Thymus (tissue), 11 donors: ENCODE results near the gene EPN1. TPM values are rescaled to one million over a fixed set of nuclear protein-coding genes. Genes with fewer than 3 reads are reported as not detected.

Experiments used
- DNase-seq, 9 donors: peaks; one replicate each; pipeline ENCODE4 v3.0.0-alpha.2; 2013; ENCODE audit warnings: low spot score in 9 of 9, low read depth in 6 of 9, missing footprints in 1 of 9
- H3K27ac ChIP-seq, 2 donors: one replicate each; pipeline ENCODE4 v1.5.1; 2013; ENCODE audit warnings: control low read depth in 1 of 2, low read depth in 1 of 2, low read length in 1 of 2, mild to moderate bottlenecking in 1 of 2, moderate library complexity in 1 of 2
- H3K27me3 ChIP-seq, 2 donors: one replicate each; pipeline ENCODE4 v1.5.1; 2013; ENCODE audit warnings: low read length in 1 of 2; ENCODE audit not compliant: control insufficient read depth in 2 of 2, insufficient read depth in 1 of 2
- H3K36me3 ChIP-seq, 2 donors: one replicate each; pipeline ENCODE4 v1.5.1; 2013; ENCODE audit warnings: low read length in 1 of 2, mild to moderate bottlenecking in 1 of 2, moderate library complexity in 1 of 2; ENCODE audit not compliant: control insufficient read depth in 2 of 2, insufficient read depth in 2 of 2
- H3K4me1 ChIP-seq, 2 donors: one replicate each; pipeline ENCODE4 v1.5.1; 2013; ENCODE audit warnings: low read length in 2 of 2; ENCODE audit not compliant: control insufficient read depth in 2 of 2, insufficient read depth in 2 of 2
- H3K4me3 ChIP-seq, 2 donors: one replicate each; pipeline ENCODE4 v1.5.1; 2013; ENCODE audit warnings: low read length in 2 of 2, control low read depth in 1 of 2, mild to moderate bottlenecking in 1 of 2
- H3K9me3 ChIP-seq, 2 donors: one replicate each; pipeline ENCODE4 v1.5.1; 2013; ENCODE audit warnings: low read length in 1 of 2, mild to moderate bottlenecking in 1 of 2; ENCODE audit not compliant: control insufficient read depth in 2 of 2, insufficient read depth in 1 of 2
- WGBS: extraction: QIAGEN DNeasy Blood & Tissue Kit; methylation state at CpG from one replicate; pipeline ENCODE4 v1.1.7; 2013; 5-methylcytosine and 5-hydroxymethylcytosine counted together
- polyA plus RNA-seq: library from polyadenylated mRNA; stranded (reverse); fragments of 200-250 nt; gene quantifications from one replicate; pipeline ENCODE4 v1.2.3, GENCODE V29; 2013
- total RNA-seq: library from RNA; stranded (reverse); fragments of 120-200 nt; gene quantifications from one replicate; pipeline ENCODE4 v1.2.4, GENCODE V29; 2013
- donor health status: healthy.

EPN1 gene
- total and polyA plus RNA-seq, 2 donors: 9.9 to 34.6 TPM

DNA sequence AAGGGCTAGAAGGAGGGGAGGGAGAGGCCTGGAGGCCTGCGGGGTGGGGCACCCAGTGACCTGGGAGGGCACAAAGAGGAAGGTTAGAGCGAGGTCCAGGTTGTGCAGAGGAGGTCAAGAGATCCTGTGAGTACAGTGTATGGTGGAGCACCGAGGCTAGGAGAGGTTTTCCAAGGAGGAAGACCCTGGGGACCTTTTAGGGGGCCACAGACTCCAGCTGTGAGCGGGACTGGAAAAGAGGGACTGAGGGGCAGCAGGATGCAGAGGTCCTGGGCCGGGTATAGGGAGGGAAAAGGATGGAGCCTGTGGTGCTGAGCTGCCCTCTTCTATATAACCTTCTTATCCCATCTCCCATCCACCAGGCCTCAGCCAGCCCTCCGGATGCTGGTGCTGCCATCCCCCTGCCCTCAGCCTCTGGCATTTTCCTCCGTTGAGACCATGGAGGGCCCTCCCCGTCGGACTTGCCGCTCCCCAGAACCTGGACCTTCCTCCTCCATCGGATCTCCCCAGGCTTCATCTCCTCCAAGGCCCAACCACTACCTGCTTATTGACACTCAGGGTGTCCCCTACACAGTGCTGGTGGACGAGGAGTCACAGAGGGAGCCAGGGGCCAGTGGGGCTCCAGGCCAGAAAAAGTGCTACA lies 30.7 kb upstream of the EPN1 start:
- Histone ChIP-seq H3K4me3 (peak overlapping the region; percentile 63 to 65), H3K36me3 (peaks cover 11 to 12% of the 10 kb centered on the region in 2 donors), H3K27ac (no peak overlapping the region), H3K27me3 (peaks cover 0 to 16% of the 10 kb centered on the region in 2 donors), H3K4me1 (peaks cover 33 to 65% of the 10 kb centered on the region in 2 donors), H3K9me3 (peaks cover 0 to 15% of the 10 kb centered on the region in 2 donors)
- 73% methylated on average over 12 of the region's 12 CpGs for WGBS
- no peak for DNase-seq

DNA sequence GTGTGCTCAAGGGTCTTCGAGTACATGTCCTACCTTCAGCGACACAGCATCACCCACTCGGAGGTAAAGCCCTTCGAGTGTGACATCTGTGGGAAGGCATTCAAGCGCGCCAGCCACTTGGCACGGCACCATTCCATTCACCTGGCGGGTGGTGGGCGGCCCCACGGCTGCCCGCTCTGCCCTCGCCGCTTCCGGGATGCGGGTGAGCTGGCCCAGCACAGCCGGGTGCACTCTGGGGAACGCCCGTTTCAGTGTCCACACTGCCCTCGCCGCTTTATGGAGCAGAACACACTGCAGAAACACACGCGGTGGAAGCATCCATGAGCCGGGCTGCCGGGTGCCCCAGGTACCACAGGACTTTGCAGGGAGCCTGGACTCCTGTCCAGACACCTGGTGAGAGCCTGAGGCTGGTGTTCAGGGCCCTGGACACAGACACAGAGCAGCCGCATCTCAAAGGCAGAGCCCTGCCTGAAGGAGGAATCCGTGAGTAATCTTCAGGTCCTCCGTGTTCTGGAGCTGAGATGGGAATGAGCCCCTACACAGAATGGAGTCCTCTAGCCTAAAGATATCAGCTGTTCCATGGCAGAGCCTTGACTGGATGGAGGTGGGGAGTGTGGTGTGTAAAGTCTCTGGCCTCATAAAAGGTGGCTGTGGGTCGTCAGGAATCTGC lies 30.0 kb upstream of the EPN1 start:
- DNase-seq: no peak
- peaks cover 0 to 16% of the 10 kb centered on the region in 2 donors for H3K27me3 ChIP-seq
- 96% methylated on average over 28 of the region's 28 CpGs for WGBS
- H3K4me3 ChIP-seq: no peak overlapping the region
- H3K4me1 ChIP-seq: peaks cover 33 to 63% of the 10 kb centered on the region in 2 donors
- peaks cover 11 to 12% of the 10 kb centered on the region in 2 donors for H3K36me3 ChIP-seq
- no peak overlapping the region for H3K27ac ChIP-seq
- peaks cover 0 to 11% of the 10 kb centered on the region in 2 donors for H3K9me3 ChIP-seq

DNA sequence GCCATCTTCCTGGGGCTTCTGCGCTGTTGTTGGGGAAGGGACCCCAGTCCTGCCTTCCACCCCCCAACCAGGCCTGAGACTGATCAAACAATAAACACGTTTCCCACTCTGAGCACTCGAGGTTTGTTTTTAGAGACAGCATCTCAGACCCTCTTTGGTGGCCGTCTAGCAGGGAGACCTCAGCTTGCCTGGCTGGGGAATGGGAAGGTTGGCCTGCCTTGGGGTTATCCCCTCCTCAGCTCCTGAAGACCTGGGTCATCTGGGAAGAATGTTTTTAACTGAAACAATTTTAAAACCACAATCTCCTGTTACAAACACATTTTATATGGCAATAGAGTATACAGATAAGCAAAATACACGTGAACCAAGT lies 29.5 kb upstream of the EPN1 start:
- H3K4me1 ChIP-seq: peaks cover 31 to 58% of the 10 kb centered on the region in 2 donors
- WGBS: 96% methylated on average over 5 of the region's 5 CpGs
- H3K27ac ChIP-seq: no peak overlapping the region
- H3K27me3 ChIP-seq: peaks cover 0 to 16% of the 10 kb centered on the region in 2 donors
- H3K9me3 ChIP-seq: peaks cover 0 to 6% of the 10 kb centered on the region in 2 donors
- H3K4me3 ChIP-seq: no peak overlapping the region
- no peak for DNase-seq
- H3K36me3 ChIP-seq: peaks cover 11 to 12% of the 10 kb centered on the region in 2 donors

DNA sequence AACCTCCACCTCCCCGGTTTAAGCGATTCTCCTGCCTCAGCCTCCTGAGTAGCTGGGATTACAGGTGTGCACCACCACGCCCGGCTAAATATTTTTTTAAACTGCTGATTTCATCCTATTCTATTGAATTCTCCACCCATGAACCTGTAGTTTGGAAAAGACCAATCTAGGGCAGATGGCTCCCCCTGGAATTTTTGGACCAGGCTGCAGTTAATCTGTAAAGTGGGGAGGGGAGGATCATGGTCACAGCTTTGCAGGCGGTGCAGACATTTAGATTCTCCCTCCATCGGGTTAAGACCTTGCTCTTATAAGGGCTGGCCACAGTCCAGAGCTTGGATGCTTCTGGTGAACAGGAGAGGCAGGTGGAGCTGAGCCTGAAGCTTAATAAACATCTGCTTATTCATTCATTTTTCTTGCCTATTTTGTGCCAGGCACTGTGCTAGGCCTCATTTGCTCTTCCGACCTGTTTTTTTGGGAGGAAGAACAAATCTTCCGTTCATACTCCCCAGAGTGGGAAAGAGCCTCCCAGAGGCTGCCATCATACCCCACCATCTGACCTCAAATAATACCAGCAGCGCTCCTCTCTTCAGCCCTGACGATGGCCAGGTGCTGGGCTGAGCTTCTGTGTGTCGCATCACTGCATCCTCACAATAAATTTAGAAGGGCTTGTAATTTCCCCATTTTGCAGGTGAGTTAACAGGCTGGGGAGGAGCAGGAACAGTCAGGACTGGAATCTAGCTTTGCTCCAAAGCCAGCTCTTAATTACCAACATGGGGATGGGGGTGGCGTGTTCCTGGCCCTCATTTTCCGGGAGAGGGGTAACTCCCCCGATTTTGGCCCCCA lies 27.9 kb upstream of the EPN1 start:
- Histone ChIP-seq H3K9me3 (peaks cover 0 to 4% of the 10 kb centered on the region in 2 donors), H3K4me1 (peaks cover 30 to 48% of the 10 kb centered on the region in 2 donors), H3K4me3 (peak overlapping the region; percentile 57 to 73), H3K27me3 (peaks cover 0 to 12% of the 10 kb centered on the region in 2 donors), H3K36me3 (peaks cover 12 to 13% of the 10 kb centered on the region in 2 donors), H3K27ac (peak overlapping the region; percentile 49 to 61)
- no peak for DNase-seq
- WGBS: 63% methylated on average over 14 of the region's 14 CpGs

DNA sequence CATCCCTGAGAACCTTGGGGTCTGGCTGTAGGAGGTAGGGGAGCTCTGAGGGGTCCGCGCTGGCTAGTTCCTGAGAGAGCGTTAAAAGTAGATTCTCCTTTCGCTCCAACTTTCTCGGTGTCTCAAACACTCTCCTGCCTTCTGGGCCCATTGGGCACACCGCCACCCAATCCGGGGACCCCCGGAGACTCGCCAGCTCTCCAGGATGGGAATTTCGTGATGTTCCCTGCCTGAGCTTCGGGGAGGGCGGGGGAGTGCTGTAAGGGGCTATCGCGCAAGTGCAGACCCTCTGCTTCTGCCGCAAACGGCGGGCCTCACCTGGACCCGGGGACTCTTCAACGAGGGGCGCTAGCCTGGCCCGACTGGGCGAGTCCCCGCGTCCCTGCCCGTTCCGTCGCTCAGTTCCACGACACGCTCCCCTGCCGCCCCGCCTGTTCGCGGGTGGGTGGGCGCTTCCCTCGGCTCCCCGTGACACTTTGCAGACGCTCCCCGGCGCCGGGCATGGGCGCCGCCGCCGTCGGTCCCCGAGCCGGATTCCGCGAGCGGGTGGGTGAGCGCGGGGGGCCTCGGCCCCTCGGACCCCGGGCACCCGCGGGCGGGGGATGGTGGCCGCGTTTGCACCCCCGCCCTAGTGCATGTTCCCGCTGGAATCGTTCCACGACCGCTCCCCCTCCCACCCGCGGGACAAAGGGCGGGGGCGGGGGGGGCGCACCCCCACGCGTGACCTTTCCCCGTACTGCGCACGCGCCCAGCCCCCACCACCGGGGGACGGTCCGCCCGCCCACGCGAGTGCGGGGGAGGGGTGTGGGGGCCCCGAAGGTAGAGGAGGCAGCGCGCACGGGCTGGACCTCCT lies 27.1 kb upstream of the EPN1 start, which contains the start of gene CCDC106:
CCDC106 (plus strand) TSS at position 481 of the 853 bp plus-strand sequence. CDS start 835 bp downstream, outside the sequence.
- peaks cover 0 to 3% of the 10 kb centered on the region in 2 donors for H3K27me3 ChIP-seq
- peak within 1 kb of the TSS; percentile 57 to 73 for H3K4me3 ChIP-seq
- H3K9me3 ChIP-seq: peaks cover 0 to 4% of the 10 kb centered on the region in 2 donors
- H3K36me3 ChIP-seq: peaks cover 12 to 14% of the 10 kb centered on the region in 2 donors
- H3K4me1 ChIP-seq: peaks cover 22 to 42% of the 10 kb centered on the region in 2 donors
- DNase-seq: peak in 2 of 9 donors; percentile 60 to 82
- peak within 1 kb of the TSS; percentile 62 to 73 for H3K27ac ChIP-seq
- WGBS: 1% methylated on average over 87 of the region's 87 CpGs

DNA sequence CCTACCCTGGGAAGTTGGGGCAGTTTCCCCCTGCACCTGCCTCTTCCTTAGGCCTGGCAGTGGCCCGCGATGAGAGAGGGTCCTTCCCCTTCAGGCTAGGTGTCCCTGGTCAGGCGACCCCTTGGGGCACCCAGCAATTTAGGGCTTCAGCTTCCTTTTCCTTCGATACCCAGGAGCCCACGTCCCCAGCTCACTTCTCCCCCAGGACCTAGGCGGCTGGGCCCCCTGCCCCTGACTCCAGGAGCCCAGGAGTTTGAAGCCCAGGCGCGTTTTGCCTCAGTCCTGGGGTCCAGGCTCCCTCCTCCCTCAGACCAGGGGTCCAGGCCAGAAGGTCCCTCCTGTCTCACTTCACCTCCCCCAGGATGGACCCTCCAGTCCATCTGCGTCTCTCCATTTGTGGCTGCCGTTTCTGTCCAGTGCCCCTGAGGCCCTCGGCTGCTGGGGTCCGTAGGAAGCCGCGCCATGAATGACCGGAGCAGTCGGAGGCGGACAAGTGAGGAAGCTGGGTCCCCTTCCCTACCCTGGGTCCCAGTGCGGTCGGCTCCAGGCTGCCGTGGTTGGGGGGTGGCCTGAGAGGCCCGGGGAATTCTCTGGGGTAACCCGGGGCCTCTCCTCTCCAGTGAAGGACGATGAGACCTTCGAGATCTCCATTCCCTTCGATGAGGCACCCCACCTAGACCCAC lies 26.3 kb upstream of the EPN1 start:
- Histone ChIP-seq H3K4me3 (peak overlapping the region; percentile 57 to 73), H3K27me3 (no peaks in the 10 kb centered on the region), H3K27ac (peak overlapping the region in 1 of 2 donors; percentile 62), H3K36me3 (peaks cover 12 to 14% of the 10 kb centered on the region in 2 donors), H3K4me1 (peaks cover 19 to 41% of the 10 kb centered on the region in 2 donors), H3K9me3 (no peaks in the 10 kb centered on the region)
- 43% methylated on average over 25 of the region's 25 CpGs for WGBS
- DNase-seq: no peak

DNA sequence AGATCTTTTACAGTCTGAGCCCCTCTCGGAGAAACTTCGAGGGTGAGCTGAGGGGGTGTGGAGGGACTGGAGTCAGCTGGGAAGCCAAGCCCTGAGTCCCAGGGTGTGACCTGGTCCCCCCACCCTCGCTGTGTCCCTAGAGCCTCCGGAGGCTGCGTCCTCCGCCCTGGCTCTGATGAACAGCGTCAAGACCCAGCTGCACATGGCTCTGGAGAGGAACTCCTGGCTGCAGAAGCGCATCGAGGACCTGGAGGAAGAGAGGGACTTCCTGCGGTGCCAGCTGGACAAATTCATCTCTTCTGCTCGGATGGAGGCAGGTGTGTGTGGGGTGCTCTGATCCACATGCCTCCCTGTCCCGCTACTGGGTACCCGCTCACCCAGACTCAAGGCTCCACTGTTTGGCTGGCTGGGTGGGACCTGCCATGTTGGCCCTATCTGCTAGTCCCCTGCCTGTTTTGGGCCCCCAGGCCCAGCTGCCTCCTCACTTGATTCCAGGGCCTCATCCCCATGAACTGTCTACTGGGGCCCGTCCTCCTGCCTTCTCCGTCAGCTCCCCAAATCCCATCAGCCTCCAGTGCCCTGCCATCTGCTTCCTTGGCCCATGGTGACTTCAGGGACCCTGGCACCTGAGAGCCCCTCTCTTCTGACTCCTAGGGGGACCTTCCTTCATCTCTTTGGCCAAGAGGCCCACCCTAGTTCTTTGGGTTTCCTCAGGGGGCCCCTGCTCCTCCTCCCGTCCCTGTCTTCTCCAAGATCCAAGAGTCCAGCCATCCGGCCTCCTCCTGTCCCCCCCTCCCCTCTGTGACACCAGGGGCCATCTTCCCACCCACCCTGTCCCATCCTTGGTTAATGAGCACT lies 25.5 kb upstream of the EPN1 start:
- Histone ChIP-seq H3K4me1 (peaks cover 13 to 35% of the 10 kb centered on the region in 2 donors), H3K27ac (no peak overlapping the region), H3K27me3 (no peaks in the 10 kb centered on the region), H3K9me3 (no peaks in the 10 kb centered on the region), H3K4me3 (no peak overlapping the region), H3K36me3 (peaks cover 12 to 14% of the 10 kb centered on the region in 2 donors)
- 90% methylated on average over 17 of the region's 17 CpGs for WGBS
- no peak for DNase-seq
